T-helper 9 cell (primary cell): Measurements from ENCODE around the gene SMOC1.

Experiments used
- DNase-seq: peaks from one replicate; pipeline ENCODE4 v3.0.0-alpha.2; 2020

Gene SMOC1

DNA sequence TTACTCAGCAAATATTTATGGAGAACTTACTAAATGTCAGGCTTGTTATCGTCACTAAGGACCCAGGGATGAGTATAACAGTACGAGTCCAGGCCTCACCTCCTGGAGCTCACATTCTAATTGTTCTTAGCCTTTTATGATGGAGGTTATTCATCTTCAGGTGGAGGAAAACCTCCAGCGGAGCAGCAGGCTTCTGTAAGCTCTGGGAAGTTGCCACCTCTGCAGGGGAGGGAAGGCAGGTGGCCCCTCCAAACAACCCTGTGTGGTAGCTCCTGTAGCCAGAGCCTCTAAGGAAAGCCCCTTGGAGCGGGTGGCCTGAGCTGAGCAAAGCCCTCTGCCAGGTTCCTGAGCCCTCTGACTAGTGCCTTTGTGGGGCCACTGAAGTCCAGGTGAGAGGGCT lies 104.1 kb downstream of the SMOC1 start:
- DNase-seq, result no peak

DNA sequence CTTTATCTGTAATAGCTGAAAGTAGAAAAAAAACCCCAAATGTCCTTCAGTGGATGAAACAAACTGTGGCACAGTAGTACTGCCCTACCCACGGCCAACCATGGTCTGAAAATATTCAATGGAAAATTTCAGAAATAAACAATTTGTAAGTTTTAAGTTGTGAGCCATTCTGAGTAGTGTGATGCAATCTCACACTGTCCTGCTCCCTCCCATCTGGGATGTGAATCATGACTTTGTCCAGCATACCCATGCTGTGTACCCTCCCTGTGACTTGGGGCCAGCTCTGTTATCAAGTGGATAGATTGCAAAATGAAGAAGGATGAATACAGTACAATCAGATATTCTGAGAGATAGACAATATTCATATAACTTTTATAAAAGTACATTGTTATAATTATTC lies 106.2 kb downstream of the SMOC1 start:
- DNase-seq, result no peak

DNA sequence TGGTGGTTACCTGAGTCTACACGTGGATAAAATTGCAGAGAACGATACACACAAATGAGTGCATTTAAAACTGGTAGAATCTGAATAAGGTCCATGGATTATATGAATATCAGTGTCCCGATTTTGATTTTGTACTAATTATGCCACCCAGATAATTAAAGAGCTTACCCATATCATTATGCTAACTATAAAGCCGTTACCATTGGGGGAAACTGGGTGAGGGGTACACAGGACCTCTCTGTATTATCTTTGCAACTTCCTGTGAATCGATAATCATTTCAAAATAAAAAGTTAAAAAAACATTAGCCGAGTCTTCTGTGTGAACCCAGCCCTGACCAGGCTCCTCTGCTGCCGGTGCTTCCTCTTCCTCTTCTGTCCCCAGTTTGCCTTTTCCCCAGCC lies 107.1 kb downstream of the SMOC1 start:
- DNase-seq, result no peak

DNA sequence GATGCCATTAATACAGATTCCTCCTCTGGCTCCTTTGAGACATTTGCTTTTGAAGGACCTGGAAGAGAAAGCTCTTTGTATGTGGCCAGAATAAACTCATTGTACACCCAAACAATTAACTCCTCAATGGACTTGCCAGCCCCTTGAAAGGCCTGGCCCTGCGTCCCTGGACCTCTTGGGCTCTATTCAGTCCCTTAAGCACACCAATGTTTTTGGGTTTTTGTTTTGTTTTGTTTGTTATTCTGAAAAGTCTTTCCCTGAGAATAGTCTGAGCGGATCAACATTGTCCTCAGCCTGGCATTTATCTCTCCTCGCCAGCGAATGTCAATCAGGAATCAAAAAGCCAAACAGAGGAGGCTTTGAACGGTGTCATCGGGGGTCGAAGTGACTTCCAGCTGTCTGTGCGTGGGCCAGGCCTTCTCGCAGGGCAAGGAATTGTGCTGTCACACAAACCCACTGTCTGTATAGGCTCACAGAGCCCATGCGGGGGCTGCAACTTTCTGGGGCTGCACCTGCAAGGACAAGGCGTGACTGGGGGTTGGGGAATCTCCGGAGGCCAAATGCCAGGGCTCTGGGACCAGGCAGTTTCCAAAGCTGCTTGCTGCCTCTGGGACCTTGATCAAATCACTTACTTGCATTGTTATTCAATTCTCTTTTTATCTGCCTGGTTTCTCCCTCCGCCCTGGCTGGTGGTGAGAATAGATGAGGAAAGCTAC lies 108.3 kb downstream of the SMOC1 start:
- DNase-seq, result no peak

DNA sequence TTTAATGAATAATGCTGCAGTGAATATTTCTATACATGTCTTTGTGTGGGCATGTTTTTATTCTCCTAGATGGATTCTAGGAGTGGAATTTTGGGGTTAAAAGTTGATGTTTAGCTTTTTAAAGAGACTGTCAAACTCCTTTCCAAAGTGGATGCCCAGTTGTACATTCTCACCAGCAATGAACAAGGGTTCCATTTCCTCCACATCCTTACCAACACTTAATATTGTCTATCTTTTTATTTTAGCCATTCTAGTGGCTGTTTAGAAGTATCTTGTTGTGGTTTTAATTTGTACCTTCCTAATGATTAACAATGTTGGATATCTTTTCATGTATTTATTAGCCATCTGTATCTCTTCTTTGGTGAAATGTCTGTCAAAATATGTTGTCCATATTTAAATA lies 109.8 kb downstream of the SMOC1 start:
- DNase-seq, result no peak

DNA sequence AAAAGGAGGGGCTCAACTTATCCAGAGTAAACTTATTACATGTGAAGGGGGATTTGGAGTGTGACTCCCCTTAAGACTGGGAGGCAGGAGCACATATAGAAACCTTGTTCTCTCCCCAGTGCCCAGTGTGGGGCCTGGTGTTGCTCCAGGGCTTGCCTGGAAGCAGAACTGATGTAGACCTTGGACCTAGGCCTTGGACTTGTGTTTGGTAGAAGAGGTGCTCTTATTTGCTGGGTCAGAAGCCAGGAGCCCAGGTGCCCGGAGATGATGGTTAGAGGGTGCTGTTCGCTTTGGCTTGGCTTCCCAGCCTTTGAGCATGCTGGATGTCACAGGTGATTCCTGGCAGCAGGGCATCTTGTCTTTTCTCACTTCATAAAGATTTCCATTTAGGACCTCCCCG lies 110.4 kb downstream of the SMOC1 start:
- no peak for DNase-seq

DNA sequence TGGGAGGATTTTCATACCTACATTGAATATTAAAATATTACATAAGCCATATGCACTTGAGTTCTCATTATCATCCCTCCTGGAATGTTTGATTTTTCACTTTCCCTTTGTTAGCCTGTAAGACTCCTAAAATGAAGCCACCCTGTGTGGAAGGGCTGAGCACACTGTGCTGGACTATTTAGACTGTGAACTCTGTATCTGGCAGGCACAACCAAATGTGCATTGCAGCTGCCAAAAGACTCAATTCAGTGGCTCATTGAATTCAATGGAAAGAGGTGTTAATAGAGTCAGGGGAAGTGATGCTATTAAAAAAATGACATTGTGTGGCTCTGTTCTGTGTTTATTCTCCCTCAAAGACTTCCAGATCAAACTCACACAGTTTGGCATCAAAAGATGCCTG lies 111.1 kb downstream of the SMOC1 start:
- DNase-seq, result no peak

DNA sequence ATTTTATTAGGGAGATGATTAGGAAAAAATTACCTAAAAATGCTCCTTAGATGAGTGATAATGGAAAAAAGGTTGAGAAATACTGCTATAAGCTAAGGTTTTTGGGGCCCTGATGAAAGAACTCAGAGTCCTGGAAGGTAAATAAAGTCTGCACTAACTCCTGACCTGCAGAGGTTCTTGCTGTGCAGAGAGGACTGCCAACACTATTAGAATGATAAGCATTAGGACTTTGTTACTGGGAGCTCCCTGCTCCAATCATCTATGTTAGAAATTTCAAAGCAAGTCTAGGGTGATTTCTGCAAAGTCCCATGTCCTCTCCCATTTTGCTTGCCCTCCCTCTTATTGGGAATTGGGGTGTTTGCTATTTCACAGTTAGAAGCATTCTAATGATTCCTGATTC lies 112.2 kb downstream of the SMOC1 start:
- DNase-seq, result no peak

DNA sequence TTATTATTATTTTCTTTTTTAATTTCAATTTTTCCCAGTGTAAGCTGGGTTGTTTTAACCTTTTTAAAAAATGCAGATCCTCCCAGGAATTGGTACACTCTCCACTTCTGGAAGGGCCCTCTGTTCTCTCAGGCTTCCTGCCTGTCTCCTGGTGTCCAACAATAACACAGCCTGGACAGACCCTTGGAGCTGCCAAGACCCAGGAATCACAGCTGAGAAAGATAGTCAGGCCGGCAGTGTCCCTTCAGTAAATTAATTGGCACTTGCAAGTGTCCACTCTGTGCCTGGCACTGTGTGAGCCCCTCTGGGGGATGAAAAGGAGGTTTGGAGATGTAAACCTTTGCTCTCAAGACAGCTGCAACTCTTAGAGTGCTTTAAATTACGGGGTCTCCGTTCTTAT lies 113.3 kb downstream of the SMOC1 start:
- DNase-seq, result no peak

DNA sequence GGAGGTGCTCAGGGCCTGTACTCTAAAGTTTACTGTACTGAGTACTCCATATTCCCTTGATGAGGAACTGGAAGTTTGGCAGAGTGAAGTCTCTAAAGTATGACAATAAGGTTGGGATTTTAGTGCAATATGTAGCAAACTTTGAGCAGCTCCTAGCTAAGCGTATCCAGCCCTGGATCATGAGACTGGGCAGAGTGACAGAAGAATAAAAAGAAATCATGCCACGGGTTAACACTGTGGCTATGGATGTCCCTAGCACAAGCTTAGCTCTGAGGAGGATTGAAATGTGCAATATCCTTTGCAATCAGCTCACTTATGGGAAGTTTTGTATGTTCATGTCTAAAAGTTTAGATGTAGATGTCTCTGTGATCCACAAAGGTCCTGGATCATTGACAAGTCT lies 114.1 kb downstream of the SMOC1 start:
- DNase-seq, result no peak

DNA sequence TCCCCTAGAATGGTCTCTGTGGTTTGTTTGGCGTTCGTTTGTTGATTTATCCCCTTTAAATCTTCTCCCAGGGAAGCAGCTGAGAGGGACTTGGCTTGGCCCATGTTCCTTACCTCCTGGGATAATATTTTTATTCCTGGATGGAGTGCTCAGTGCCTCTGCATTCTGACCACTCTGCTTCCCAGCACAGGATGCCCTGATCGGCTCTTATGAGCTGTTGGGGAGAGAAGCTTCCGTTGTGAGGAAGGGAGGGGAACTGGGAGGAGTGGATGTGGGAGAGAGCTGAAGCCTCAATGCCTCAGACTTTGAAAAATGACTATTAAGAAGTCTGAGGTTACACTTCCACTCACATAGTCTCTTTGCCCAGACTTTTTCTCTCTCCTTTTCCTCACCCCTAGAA lies 114.8 kb downstream of the SMOC1 start:
- DNase-seq, result no peak

DNA sequence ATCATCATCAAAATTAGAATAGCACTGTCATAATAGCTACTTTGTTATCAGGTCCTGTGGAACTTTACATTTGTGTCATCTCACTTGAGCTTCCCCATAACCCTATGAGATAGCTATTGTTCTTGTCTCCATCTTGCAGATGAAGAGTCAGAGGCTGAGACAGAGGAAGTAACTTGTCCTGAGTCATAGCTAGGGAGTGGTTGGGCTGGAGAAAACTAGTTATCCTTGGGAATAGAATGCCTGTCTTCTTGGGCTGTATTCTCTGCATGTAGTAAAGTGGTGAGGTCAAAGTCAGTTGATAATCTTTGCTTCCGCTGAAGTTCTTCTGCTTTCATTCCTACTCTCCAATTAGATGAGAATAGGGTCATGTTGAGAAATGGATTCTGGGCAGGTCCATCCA lies 117.0 kb downstream of the SMOC1 start:
- no peak for DNase-seq

DNA sequence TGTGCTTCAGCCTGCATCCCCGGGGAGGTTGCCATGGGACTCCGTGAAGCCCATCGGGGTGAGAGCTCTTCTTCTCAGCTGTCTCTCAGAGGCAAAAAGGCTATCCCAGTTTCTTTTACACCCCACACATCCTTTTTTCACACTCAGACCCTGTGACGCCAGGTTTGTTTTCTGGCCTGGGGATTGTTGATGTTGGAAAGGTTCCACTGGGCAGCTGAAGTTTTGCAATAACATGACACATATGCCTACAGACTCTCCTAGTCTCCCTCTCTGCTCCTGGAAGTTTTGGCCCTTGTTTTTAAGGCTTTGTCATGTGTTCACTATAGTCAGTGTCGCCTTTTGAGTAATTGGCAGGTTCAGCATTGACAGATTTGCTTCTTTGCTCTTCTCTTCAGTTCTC lies 118.6 kb downstream of the SMOC1 start:
- DNase-seq, result no peak

DNA sequence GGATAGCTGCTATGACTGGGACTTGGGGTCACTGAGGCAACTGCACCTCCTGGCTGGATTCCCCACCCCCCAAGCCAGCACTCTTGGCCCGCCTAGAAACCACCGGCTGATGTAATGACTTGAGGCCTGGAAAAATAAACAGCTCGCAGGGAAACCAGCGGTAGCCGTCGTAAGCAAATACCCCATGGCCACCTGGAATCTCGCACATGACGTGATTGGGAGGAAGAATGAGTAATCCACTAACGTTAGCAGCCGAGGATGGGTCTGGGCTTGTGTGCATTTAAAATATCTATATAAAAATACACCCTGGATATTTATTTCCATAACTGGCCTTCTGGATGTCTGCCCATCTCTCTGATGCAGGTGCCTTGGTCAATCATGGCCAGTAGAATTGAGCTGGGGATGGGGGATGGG lies 120.1 kb downstream of the SMOC1 start:
- no peak for DNase-seq

DNA sequence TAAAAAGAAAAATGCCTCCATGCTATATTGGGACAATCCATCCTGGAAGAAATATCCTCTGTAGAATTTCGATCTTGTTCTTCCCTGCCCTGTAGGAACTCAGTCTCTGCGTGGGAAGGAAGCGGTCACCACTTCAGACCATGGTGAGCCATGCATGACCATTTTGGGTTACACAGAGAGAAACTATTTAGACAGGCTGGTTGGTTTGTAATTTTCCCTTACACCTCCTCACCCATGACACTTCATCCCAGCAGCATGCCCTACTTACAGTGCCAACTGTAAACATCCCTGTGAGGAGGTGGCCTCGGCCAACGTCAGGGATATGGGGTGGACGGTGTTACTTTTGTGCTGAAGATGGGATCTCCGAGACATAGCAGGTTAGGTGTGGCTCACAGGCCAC lies 121.4 kb downstream of the SMOC1 start:
- DNase-seq, result no peak

DNA sequence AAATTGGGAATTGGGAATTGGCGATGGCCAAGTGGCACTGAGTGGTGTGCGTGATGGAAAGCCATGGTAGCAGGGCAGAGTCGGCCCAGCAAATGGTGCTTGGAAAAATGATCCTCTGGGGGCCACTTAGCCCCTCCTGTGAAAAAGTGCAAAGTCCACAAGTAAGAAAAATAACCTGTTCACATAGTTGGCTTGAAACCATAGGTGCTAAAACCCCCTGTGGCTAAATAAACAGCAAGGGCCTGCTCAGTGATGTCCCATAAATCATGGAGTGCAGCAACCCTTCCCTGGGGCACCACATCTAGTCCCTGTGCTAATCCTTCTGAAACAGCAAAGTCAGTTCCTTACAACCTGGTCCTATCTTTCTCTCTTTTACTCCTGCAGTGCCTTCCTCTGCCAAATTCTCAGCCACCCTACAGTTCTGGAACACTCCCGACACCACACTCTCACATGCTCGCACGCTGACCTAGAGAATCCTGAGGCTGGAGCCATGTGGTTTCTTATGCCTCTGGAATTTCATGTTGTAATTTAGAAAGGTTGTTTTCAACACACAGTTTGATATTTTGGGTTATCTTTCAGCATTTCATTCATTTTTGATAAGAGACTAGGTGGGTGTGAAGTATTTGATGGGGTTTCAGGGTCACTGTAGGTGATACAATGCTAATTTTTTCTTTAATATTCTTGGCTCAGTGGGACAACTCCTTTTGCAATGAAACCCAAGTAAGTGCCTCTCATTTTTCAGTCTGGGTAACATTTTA lies 123.6 kb downstream of the SMOC1 start:
- no peak for DNase-seq

DNA sequence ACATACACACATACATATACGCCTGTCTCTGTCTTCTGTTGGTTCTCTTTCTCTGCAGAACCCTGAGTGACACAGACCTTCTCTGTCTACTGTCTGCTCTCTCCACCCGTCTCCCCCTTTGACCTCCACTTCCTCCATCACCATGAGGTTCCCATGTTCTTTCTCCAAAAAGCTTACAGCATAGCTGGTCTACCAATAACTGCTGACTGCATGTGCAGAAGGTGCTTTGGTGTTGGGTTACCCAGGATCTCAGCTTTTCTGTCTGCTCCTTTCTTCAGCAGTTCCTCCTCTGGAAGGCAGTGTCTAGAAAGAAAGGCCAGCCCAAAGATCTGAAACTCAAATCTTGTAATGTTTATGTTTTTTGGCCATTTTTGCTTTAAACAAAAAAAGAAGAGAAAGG lies 125.6 kb downstream of the SMOC1 start:
- DNase-seq, result no peak

DNA sequence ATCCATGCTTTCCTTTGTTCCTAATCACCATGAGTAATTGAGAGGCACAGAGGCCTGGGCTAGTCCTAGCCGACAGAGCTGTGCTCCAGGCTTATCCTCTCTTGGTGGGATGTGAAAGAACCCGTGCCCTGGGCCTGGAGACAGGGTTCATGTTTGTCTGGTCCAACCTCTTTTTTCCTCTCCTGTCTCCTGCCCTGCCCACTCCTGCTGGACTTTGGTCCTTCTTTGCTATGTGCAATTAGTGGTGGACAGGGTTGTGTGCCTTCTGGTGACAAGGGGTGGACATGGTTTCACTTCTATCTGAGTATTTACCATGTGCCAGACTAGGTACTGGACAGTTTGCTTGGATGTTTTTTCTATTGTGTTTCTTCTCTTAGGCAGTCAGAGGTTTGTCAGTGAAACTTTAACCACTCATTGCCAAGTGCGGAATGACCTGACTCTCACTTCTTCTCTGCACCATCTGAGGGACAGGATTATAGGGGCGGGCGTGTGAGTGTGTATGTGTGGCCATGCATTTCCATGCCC lies 126.1 kb downstream of the SMOC1 start:
- no peak for DNase-seq

DNA sequence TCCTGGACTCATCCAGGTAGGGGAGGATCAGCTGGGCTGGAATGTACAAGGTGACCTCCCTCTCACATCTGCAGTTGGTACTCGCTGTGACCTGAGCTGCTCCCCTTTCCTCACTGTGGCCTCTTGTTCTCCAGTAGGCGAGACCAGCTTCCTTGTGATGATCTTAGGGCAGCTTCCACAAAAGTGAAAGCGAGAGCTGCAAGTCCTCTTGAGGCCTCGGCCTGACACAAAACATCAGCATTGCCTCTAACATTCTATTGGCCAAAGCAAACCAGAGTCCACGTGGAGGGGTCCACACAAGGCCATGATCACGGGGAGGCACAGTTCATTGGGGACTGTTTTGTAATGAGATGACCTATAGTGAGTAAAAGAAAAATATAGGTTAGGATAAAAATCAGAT lies 127.5 kb downstream of the SMOC1 start:
- no peak for DNase-seq

DNA sequence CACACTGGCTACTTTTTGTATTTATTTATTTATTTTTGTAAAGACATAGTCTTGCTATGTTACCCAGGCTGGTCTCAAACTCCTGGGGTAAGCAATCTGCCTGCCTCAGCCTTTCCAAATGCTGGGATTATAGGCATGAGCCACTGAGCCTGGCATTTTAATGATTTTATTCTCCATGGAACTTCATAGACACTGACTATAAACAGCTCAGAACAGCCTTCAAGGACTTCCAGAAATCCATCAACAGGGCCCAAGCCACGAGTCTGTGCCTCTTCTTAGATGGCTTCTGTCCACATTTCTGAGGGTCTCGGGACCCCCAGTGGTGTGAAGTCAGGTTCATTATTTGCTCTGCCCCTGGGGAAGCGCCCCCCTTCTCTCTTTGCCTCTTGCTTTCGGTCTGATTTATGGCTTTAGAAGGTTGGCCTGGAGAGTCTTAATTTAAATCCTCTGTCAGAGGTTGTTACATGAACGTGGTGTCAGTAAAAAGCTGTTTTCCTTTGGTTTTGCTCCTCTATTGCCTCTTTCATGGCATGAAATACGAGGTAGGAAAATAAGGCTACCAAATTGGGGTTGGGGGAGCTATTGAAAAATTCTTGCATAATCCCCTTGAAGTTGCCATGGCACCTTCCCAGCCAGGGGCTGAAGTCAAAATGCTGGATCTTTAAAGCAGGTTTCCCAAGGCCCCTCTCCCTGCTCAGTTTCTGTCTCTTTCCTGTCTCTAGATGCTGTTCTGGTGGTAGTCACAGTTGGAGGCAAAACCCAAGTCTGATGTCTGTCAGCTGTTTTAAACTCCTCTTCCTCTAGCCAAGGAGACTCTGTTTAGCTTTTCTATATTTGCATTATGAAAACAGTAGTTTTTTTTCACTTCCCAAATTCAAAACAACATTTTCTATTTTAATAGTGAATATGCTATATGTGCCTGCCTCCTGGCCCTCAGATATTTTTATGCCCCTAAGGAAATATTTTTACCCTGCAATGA lies 129.4 kb downstream of the SMOC1 start:
- DNase-seq, result no peak

DNA sequence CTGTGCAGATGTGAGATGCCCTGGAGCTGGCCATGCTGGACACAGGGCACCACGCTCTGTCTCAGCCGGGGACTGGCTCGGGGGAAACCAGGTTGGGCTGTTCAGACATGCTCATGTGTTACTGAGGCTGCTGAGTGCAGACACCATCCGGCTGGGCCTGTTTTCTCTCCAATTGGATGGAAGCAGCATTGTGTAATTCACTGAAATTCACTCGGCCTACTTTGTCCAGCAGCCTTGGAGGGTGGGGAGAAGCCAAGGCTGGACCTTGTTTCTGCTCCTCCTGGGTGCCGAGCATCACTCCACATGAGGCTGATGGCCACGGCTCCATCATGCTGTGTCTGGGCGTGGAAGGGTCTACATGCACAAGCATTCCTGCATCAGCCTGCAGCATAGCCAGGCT lies 130.7 kb downstream of the SMOC1 start:
- DNase-seq, result no peak

DNA sequence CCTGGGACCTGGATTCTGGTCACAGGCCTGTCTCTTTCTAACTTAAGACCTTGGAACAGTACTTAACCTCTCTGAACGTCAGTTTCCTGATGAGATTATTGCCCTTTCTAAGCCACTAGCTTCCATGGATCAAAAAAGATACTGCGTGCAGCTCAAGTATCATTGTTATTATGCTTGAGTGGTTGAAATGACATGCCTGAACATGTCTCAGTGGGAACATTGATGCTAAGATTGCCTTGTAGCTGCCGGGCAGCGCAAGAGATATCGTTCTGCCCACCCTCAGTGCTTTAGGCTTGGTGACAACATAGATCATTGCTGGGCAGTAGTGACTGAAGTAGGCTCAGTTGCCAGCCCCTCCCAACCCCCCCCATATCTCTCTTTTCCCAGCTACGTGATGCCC lies 131.9 kb downstream of the SMOC1 start:
- DNase-seq, result no peak

DNA sequence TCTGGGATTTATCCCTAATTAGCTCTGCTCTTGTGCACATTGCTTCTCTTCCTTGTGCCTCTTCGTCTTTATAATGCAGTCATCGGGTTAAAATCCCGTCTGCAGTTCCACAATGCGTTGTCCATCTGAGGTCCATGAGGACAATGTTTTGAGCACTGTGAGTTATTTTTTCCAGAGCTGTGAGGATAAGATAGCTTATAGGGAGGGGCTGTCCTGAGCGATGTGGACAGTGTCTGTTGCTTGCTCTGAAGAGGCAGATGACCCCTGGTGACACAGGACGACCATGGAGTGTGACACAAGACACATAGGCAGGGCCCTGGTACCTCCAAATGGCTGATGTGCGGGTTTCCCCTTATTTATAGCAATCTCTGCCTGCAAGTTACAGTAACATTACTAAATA lies 132.5 kb downstream of the SMOC1 start:
- DNase-seq, result no peak
